CD14-positive monocyte (primary cell): Measurements from ENCODE around the gene P3H2. TPM values are rescaled to one million over a fixed set of nuclear protein-coding genes. Genes with fewer than 3 reads are reported as not detected.

Experiments
- DNase-seq, 3 donors: peaks; one replicate each; pipeline ENCODE4 v3.0.0-alpha.2; 2011 to 2022
- H2AFZ ChIP-seq: 2 replicates; pipeline ENCODE4 v1.6.0; 2012; ENCODE audit warnings: mild to moderate bottlenecking, low read depth, low read length, inconsistent platforms; ENCODE audit not compliant: insufficient read depth, poor library complexity, severe bottlenecking
- H3K27ac ChIP-seq, 2 donors: 1 replicate in 1 of 2; 2 replicates in 1 of 2; pipeline ENCODE4 v1.5.1; 2012 to 2013; ENCODE audit warnings: low read length in 2 of 2, control low read depth in 1 of 2, inconsistent platforms in 1 of 2, low read depth in 1 of 2, mild to moderate bottlenecking in 1 of 2
- H3K27me3 ChIP-seq, 2 donors: one replicate each; pipeline versions ENCODE4 v1.6.0 to v1.6.1; 2011 to 2013; ENCODE audit warnings: low read length in 2 of 2; ENCODE audit not compliant: control insufficient read depth in 2 of 2, insufficient read depth in 2 of 2
- H3K36me3 ChIP-seq, 2 donors: replicated peaks in 1 of 2; 1 replicate in 1 of 2; 2 replicates in 1 of 2; pipeline versions ENCODE4 v1.5.1 to v1.6.1; 2012 to 2013; ENCODE audit warnings: low read length in 2 of 2, control low read depth in 1 of 2, inconsistent platforms in 1 of 2, mild to moderate bottlenecking in 1 of 2; ENCODE audit not compliant: insufficient read depth in 2 of 2, control insufficient read depth in 1 of 2
- H3K4me1 ChIP-seq, 2 donors: 1 replicate in 1 of 2; 2 replicates in 1 of 2; pipeline versions ENCODE4 v1.5.1 to v1.6.1; 2012 to 2013; ENCODE audit warnings: low read length in 2 of 2, control low read depth in 1 of 2, inconsistent platforms in 1 of 2, mild to moderate bottlenecking in 1 of 2, moderate library complexity in 1 of 2; ENCODE audit not compliant: insufficient read depth in 2 of 2, control insufficient read depth in 1 of 2
- H3K4me2 ChIP-seq: replicated peaks from 2 replicates; pipeline ENCODE3; 2012; ENCODE audit warnings: low read length, moderate library complexity, mild to moderate bottlenecking; ENCODE audit not compliant: poor library complexity, severe bottlenecking; ENCODE audit errors: extremely low read depth
- H3K4me3 ChIP-seq, 3 experiments: fragments of 200-600 bp in 1 of 3; sonication (generic) in 1 of 3; replicated peaks in 1 of 3; 1 replicate in 2 of 3; 2 replicates in 1 of 3; pipeline ENCODE4 v1.5.1; 2011 to 2013; ENCODE audit warnings: low read length in 3 of 3, mild to moderate bottlenecking in 3 of 3, control low read depth in 2 of 3, low read depth in 2 of 3, inconsistent platforms in 1 of 3, moderate library complexity in 1 of 3
- H3K79me2 ChIP-seq: 2 replicates; pipeline ENCODE4 v1.6.0; 2012; ENCODE audit warnings: mild to moderate bottlenecking, control low read depth, inconsistent platforms, low read length, moderate library complexity; ENCODE audit not compliant: insufficient read depth
- H3K9ac ChIP-seq: 2 replicates; pipeline ENCODE4 v1.6.0; 2017; ENCODE audit warnings: low read length, mild to moderate bottlenecking; ENCODE audit not compliant: insufficient read depth, poor library complexity, severe bottlenecking
- H3K9me3 ChIP-seq, 2 donors: replicated peaks in 1 of 2; 1 replicate in 1 of 2; 2 replicates in 1 of 2; pipeline versions ENCODE4 v1.5.1 to v1.6.1; 2012 to 2013; ENCODE audit warnings: low read length in 2 of 2, control low read depth in 1 of 2; ENCODE audit not compliant: control insufficient read depth in 1 of 2, insufficient read depth in 1 of 2
- H4K20me1 ChIP-seq: 2 replicates; pipeline ENCODE4 v1.6.0; 2012; ENCODE audit warnings: mild to moderate bottlenecking, low read length, control low read depth, moderate library complexity; ENCODE audit not compliant: insufficient read depth
- H3K27ac Mint-ChIP-seq, 7 donors: one replicate each; pipeline ENCODE4 v1.8.0; 2020; ENCODE audit warnings: mild to moderate bottlenecking in 7 of 7, mixed read lengths in 7 of 7, moderate library complexity in 6 of 7, inconsistent platforms in 2 of 7
- H3K27me3 Mint-ChIP-seq, 3 donors: one replicate each; pipeline ENCODE4 v1.8.0; 2021 to 2022; ENCODE audit warnings: low read depth in 3 of 3, mild to moderate bottlenecking in 3 of 3, mixed read lengths in 3 of 3, moderate library complexity in 3 of 3, inconsistent platforms in 1 of 3
- H3K36me3 Mint-ChIP-seq, 2 donors: one replicate each; pipeline ENCODE4 v1.8.0; 2020; ENCODE audit warnings: mixed read lengths in 2 of 2, inconsistent platforms in 1 of 2, mild to moderate bottlenecking in 1 of 2
- H3K4me1 Mint-ChIP-seq: one replicate; pipeline ENCODE4 v1.8.0; 2020; ENCODE audit warnings: mild to moderate bottlenecking, mixed read lengths
- H3K4me3 Mint-ChIP-seq, 2 donors: one replicate each; pipeline ENCODE4 v1.8.0; 2020; ENCODE audit warnings: mild to moderate bottlenecking in 2 of 2, mixed read lengths in 2 of 2, moderate library complexity in 1 of 2
- H3K9me3 Mint-ChIP-seq, 7 donors: one replicate each; pipeline ENCODE4 v1.8.0; 2020 to 2022; ENCODE audit warnings: mixed read lengths in 7 of 7, mild to moderate bottlenecking in 6 of 7, moderate library complexity in 6 of 7, inconsistent platforms in 2 of 7
- WGBS: methylation state at CpG from one replicate; pipeline ENCODE4 v1.1.5; 2013; ENCODE audit warnings: missing lambda C conversion rate; ENCODE audit not compliant: insufficient coverage; 5-methylcytosine and 5-hydroxymethylcytosine counted together
- intact Hi-C, 2 donors: fragments of 100-400 bp; cut with micrococcal nuclease; formaldehyde crosslinking; loops; one replicate each; pipeline versions ENCODE4 v1.15.0 to v1.15.1; 2023
- polyA plus RNA-seq, 3 donors: library from polyadenylated mRNA; depleted of rRNA in 1 of 3; unstranded in 2 of 3; stranded (reverse) in 1 of 3; fragments of 300-500 nt in 2 of 3; fragments of >200 nt in 1 of 3; fragmentation: Illumina TruSeq in 2 of 3; gene quantifications; 1 replicate in 2 of 3; 2 replicates in 1 of 3; pipeline ENCODE4 v1.2.3, GENCODE V29; 2012 to 2021
- TF ChIP-seq, protein P1 (sequence below): fragments of 200-600 bp; IDR thresholded peaks from one replicate; pipeline ENCODE4 v1.8.0; 2022; ENCODE audit warnings: antibody characterized with exemption, mild to moderate bottlenecking

Gene P3H2
- polyA plus RNA-seq, 3 donors, result 0.25 to 0.31 (median 0.27) TPM

DNA sequence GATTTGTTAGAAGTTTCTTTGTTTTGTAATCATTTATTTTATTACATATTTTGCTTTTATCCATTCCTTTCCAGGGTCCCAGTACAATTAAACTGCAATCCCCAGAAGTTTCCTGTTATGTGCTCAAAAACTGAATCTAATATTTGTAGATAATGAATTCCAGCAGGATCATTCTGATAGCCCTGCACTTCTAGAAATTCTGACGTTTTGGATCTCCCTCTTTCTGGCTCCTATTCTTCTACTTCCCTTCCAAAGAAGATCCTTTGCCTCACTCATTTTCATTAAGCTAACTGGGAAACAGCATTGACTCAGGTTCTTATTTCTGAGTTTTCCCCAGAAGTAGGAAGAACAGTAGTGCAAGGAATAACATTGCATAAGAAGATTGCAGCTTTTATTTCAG is 9.9 kb downstream of the P3H2 start:
- WGBS, result no CpG with 5 or more reads among the region's 1 CpG
- peaks cover 6% of the 10 kb centered on the region for H3K4me1 Mint-ChIP-seq
- peaks cover 2 to 5% (median 3%) of the 10 kb centered on the region in 3 donors for H3K27me3 Mint-ChIP-seq
- no peaks in the 10 kb centered on the region for H3K36me3 Mint-ChIP-seq
- H3K9me3 ChIP-seq, result no peaks in the 10 kb centered on the region
- no peaks in the 10 kb centered on the region for H3K79me2 ChIP-seq
- no peak overlapping the region for H3K27ac Mint-ChIP-seq
- H3K27ac ChIP-seq, result no peak overlapping the region
- no peak overlapping the region for H3K4me3 Mint-ChIP-seq
- no peak for DNase-seq
- H3K27me3 ChIP-seq, result no peaks in the 10 kb centered on the region
- peaks cover 0 to 8% (median 4%) of the 10 kb centered on the region in 7 donors for H3K9me3 Mint-ChIP-seq
- intact Hi-C loops, result no loop called here
- H4K20me1 ChIP-seq, result no peaks in the 10 kb centered on the region
- TF ChIP-seq, protein P1, sequence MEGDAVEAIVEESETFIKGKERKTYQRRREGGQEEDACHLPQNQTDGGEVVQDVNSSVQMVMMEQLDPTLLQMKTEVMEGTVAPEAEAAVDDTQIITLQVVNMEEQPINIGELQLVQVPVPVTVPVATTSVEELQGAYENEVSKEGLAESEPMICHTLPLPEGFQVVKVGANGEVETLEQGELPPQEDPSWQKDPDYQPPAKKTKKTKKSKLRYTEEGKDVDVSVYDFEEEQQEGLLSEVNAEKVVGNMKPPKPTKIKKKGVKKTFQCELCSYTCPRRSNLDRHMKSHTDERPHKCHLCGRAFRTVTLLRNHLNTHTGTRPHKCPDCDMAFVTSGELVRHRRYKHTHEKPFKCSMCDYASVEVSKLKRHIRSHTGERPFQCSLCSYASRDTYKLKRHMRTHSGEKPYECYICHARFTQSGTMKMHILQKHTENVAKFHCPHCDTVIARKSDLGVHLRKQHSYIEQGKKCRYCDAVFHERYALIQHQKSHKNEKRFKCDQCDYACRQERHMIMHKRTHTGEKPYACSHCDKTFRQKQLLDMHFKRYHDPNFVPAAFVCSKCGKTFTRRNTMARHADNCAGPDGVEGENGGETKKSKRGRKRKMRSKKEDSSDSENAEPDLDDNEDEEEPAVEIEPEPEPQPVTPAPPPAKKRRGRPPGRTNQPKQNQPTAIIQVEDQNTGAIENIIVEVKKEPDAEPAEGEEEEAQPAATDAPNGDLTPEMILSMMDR, result no peak
- H3K9ac ChIP-seq, result no peak overlapping the region
- H3K4me3 ChIP-seq, result no peak overlapping the region
- H3K4me1 ChIP-seq, result peaks cover 0 to 3% of the 10 kb centered on the region in 2 donors
- no peaks in the 10 kb centered on the region for H3K36me3 ChIP-seq
- H3K4me2 ChIP-seq, result no peak overlapping the region
- no peak overlapping the region for H2AFZ ChIP-seq

DNA sequence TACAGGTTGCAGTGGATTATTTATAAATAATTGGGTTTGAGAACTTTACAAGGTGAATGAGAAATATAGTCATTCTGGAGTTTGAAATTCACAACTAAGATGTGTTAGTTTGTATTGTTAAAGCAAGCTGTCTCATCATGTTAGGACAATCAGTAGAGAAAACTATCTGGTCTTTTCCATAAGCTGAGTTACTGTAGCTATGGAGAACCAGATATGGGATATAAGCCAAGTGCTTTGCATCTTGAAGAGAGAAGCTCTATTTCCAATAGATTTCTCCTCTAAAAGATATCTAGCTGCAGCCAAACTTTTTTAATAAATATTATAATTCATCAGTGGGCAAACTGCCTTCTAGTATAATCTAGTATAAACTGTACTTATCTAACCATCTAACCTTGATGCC is 11.3 kb downstream of the P3H2 start:
- Histone ChIP-seq H3K9me3 (no peaks in the 10 kb centered on the region), H3K9ac (no peak overlapping the region), H2AFZ (no peak overlapping the region), H3K27me3 (no peaks in the 10 kb centered on the region), H3K4me2 (no peak overlapping the region), H3K36me3 (no peaks in the 10 kb centered on the region), H3K79me2 (no peaks in the 10 kb centered on the region), H4K20me1 (no peaks in the 10 kb centered on the region), H3K4me1 (peaks cover 0 to 6% of the 10 kb centered on the region in 2 donors), H3K27ac (no peak overlapping the region), H3K4me3 (no peak overlapping the region)
- no peak overlapping the region for H3K27ac Mint-ChIP-seq
- TF ChIP-seq, protein P1, result no peak
- DNase-seq, result no peak
- H3K27me3 Mint-ChIP-seq, result peaks cover 2 to 5% (median 3%) of the 10 kb centered on the region in 3 donors
- H3K4me3 Mint-ChIP-seq, result no peak overlapping the region
- H3K9me3 Mint-ChIP-seq, result peaks cover 0 to 8% (median 3%) of the 10 kb centered on the region in 7 donors
- no peaks in the 10 kb centered on the region for H3K36me3 Mint-ChIP-seq
- peaks cover 8% of the 10 kb centered on the region for H3K4me1 Mint-ChIP-seq
- intact Hi-C loops, result no loop called here
